Measurements from ENCODE around the gene UXT. TPM values are rescaled to one million over a fixed set of nuclear protein-coding genes. Genes with fewer than 3 reads are reported as not detected.

The UXT gene
- total and polyA plus RNA-seq, 2 of the 4 experiments (the other 2 are of a cell fraction), result 106 to 164 TPM

GRCh38 chrX:47683184-47683828 is 24.3 kb upstream of the UXT start:
- H3K4me3 ChIP-seq (ENCODE audit: insufficient read depth, low read depth, low read length), result no peak overlapping the region
- H3K27me3 ChIP-seq (ENCODE audit: control insufficient read depth, insufficient read depth, low read length), result peaks cover 13% of the 10 kb centered on the region
- no peak overlapping the region for H3K9ac ChIP-seq (ENCODE audit: low read depth, low read length)
- H2BK5ac ChIP-seq (ENCODE audit: low read depth, low read length, poor library complexity, severe bottlenecking), result no peak overlapping the region
- H4K20me1 ChIP-seq (ENCODE audit: insufficient read depth, low read length), result no peaks in the 10 kb centered on the region
- H3K4me1 ChIP-seq (ENCODE audit: control insufficient read depth, insufficient read depth, low read length), result no peaks in the 10 kb centered on the region
- H2BK15ac ChIP-seq (ENCODE audit: low read depth, low read length), result no peak overlapping the region
- no peak overlapping the region for H3K27ac ChIP-seq (ENCODE audit: insufficient read depth, low read length)
- H4K5ac ChIP-seq (ENCODE audit: low read depth, low read length), result no peak overlapping the region
- H2BK120ac ChIP-seq (ENCODE audit: low read depth, low read length), result no peak overlapping the region
- no peak overlapping the region for H2AK9ac ChIP-seq (replicated peaks; ENCODE audit: low read depth, low read length, poor library complexity)
- ChIA-PET POLR2A (ENCODE audit: unreplicated experiment) (no interaction called here), CTCF (no interaction called here)
- in situ Hi-C loops (cut with MboI; ENCODE audit: low sequenced_read_pairs) (no loop called here), intact Hi-C loops (cut with micrococcal nuclease) (no loop called here), dilution Hi-C loops (cut with HindIII; ENCODE audit: low sequenced_read_pairs, unreplicated experiment) (no loop called here)
- H3K4ac ChIP-seq (ENCODE audit: low read depth, low read length), result no peak overlapping the region
- no peak for DNase-seq
- H2AK5ac ChIP-seq (ENCODE audit: low read depth, low read length), result no peak overlapping the region
- H3K56ac ChIP-seq (ENCODE audit: extremely low read depth, insufficient read depth, low read length), result no peak overlapping the region
- ATAC-seq (ENCODE audit: low read depth), result no peak
- no peak overlapping the region for H2BK20ac ChIP-seq (ENCODE audit: low read depth, low read length)
- no peak overlapping the region for H3K23ac ChIP-seq (ENCODE audit: low read depth, low read length)
- TF ChIP-seq, protein P1, sequence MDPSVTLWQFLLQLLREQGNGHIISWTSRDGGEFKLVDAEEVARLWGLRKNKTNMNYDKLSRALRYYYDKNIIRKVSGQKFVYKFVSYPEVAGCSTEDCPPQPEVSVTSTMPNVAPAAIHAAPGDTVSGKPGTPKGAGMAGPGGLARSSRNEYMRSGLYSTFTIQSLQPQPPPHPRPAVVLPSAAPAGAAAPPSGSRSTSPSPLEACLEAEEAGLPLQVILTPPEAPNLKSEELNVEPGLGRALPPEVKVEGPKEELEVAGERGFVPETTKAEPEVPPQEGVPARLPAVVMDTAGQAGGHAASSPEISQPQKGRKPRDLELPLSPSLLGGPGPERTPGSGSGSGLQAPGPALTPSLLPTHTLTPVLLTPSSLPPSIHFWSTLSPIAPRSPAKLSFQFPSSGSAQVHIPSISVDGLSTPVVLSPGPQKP (IDR thresholded peaks at IDR 0.05; ENCODE audit: borderline replicate concordance, low read depth, low read length), result no peak
- no peak for TF ChIP-seq USF2 (IDR thresholded peaks at IDR 0.05; ENCODE audit: low read depth, low read length)
- no peak for TF ChIP-seq CHD1 (IDR thresholded peaks at IDR 0.05; ENCODE audit: low read depth, low read length)
- TF ChIP-seq FOS (IDR thresholded peaks at IDR 0.05; ENCODE audit: low read depth, low read length), result no peak
- TF ChIP-seq NFE2L2 (IDR thresholded peaks at IDR 0.05; ENCODE audit: low read depth, low read length), result no peak
- no peak for TF ChIP-seq RFX5 (IDR thresholded peaks at IDR 0.05; ENCODE audit: low read depth, low read length)
- TF ChIP-seq MAFK (IDR thresholded peaks at IDR 0.05; ENCODE audit: low read depth, low read length), result no peak
- no peak for TF ChIP-seq BHLHE40 (IDR thresholded peaks at IDR 0.05; ENCODE audit: low read depth, low read length)
- TF ChIP-seq RCOR1 (IDR thresholded peaks at IDR 0.05; ENCODE audit: insufficient replicate concordance, low read length), result no peak
- TF ChIP-seq RAD21 (IDR thresholded peaks at IDR 0.05; ENCODE audit: low read length), result no peak
- no peak for TF ChIP-seq MAZ (IDR thresholded peaks at IDR 0.05; ENCODE audit: borderline replicate concordance, low read depth, low read length)
- no peak for TF ChIP-seq CTCF (conservative IDR thresholded peaks at IDR 0.05; ENCODE audit: low read depth, low read length)
- no peak for TF ChIP-seq POLR2A (IDR thresholded peaks at IDR 0.05; ENCODE audit: low read depth, low read length)
- no peak for TF ChIP-seq SMC3 (IDR thresholded peaks at IDR 0.05; ENCODE audit: low read depth, low read length)
- WGBS, 2 experiments (ENCODE audit: extremely low coverage in 2 of 2, insufficient read length in 1 of 2), result 70% methylated on average over 2 of the region's 14 CpGs; no CpG with 5 or more reads in 1 of the 2 experiments
- no peaks in the 10 kb centered on the region for H3K9me1 ChIP-seq (ENCODE audit: insufficient read depth, low read length)
- no peaks in the 10 kb centered on the region for H3K9me3 ChIP-seq (ENCODE audit: control insufficient read depth, insufficient read depth, low read length)
- H4K91ac ChIP-seq (ENCODE audit: insufficient read depth, low read depth, low read length), result no peak overlapping the region
- no peak overlapping the region for H3K18ac ChIP-seq (ENCODE audit: low read depth, low read length)
- no peak overlapping the region for H4K8ac ChIP-seq (ENCODE audit: low read depth in 2 of 2, low read length in 2 of 2)
- BruUV-seq (replicated peaks), result no TSS peak
- no peak overlapping the region for H3K4me2 ChIP-seq (ENCODE audit: low read depth, low read length)
- H2AFZ ChIP-seq (replicated peaks; ENCODE audit: low read length, poor library complexity), result no peak overlapping the region
- H3K14ac ChIP-seq (replicated peaks; ENCODE audit: low read depth, low read length), result no peak overlapping the region
- H3K79me1 ChIP-seq (ENCODE audit: low read depth in 1 of 2, low read length in 2 of 2), result no peaks in the 10 kb centered on the region
- no peaks in the 10 kb centered on the region for H3K36me3 ChIP-seq (ENCODE audit: control insufficient read depth, insufficient read depth, low read length)

All from IMR-90 (cell line).